GM19468 (cell line): ENCODE measurements around the gene NCK2.
A peak's percentile ranks its signal among the peaks of the same experiment; 100 is the strongest.

Source experiments
- ATAC-seq: cut with Tn5 transposase; IDR thresholded peaks from one replicate; pipeline ENCODE4 v1.9.1; 2021; ENCODE audit warnings: mild to moderate bottlenecking, moderate library complexity, moderate number of reproducible peaks; ENCODE audit not compliant: unreplicated experiment; ENCODE audit errors: extremely low read depth

Gene NCK2

DNA sequence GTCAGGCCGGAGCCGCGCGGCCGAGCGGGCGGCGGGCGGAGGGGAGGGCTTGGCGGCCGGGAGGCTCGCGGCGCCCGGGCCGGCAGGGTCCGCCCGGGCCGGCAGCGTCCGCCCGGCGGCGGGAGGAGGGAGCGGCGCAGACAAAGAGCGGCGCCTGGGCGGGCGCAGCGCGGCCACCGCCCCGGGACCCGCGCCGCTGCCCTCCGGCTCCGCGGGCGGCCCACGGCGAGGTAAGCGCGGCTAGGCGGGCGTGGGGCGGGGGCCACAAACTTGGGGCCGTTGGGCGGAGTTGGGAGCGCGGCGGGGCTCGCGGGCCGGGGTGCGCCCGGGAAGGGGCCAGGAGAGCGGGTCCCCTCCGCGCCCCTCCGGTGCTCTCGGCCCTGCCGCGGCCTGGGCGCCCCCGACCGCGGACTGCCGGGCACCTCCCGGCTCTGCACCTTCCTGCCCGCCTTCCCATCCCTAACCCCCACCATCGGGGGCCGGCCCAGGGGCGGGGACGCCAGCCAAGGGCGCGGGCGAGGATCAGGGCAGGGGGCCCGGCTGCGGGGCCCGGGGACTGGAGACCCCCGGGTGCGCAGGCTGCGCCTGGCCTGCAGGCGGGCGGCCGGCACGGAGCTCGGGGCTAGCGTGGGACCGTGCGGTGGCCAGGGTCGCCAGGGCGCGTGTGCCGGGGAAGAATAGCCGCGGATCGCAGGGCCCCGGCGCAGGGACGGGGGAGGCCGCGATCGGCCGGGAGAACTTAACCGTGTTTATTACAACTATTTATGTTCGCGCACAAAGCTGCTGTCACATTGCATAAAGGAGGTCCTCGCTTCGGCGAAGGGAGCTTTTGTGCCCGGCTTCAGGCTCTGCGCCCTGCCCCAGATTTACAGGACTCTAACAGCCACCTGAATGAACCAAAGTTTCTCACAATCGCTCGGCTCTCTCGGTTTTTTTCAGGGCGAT lies at the start of gene NCK2:
NCK2 (plus strand) TSS at position 4 of the 945 bp plus-strand sequence. CDS start 110,152 bp downstream, outside the sequence.
- peak; percentile 15 for ATAC-seq

DNA sequence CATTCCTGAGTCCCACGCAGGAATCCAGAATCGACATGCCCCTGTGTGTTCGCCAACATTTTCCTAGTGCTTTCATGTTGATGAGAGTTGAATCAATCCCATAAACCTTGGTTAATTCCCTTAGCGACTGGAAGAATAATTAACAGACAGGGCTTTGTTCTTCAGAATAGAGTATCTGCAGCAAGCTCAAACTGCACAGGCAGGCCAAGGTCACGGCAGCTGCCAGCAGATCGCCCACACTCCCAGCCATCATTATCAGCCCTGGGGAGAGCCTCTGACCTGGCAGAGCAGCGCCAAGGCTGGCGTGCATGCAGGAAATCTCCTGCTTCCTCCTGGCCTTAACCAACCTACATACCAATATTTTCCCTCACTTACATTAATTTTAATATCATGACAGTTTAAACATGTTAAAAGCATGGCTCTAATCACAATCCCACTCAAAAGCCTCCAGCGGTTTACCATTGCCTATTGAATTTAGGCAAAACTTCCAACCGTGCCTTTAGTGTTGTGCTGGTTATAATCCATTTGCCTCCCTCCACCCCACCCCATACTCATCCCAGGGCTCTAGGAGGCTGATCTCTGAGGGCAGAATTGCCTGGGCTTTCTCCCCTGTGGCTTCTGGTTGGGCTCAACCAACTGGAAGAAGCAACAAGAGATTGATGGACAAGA lies 46.8 kb upstream of the NCK2 start:
- no peak for ATAC-seq

DNA sequence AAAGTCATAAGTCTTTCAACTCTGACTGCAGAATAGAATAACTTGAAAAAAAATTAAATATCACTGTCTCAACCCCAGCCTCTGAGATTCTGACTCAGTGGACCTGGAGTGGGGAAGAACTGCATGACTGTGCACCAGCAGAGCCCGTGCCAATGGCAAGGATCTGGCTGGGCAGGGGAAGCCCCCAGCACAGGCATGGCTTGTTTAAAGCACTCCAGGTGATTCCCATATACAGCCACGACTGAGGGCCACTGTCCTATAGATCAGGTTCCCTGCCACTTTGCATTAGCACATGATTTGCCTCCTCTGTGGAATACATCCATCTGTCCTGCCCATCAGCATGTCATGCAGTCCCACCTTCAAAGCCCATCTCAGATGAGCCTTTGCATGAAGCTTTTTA lies 45.9 kb upstream of the NCK2 start:
- ATAC-seq = no peak

DNA sequence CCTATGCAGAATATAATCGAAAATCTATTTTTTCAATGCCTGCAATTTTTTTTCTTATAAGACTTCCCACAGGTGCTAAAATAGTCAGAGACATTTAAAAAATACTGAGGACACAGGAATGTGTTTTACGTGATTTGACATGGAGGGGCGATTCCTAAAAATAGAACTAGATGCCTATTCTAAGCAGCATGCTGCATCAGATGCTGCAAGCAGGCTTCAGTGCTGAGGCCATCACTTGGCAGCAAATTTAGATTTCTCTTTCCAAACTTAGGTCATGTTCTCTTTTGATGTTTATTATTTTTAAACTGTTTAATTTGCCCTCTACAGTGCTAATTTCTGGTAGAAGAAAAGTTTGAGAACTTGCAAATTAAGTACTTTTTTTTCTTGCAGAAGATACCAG lies 43.7 kb upstream of the NCK2 start:
- no peak for ATAC-seq

DNA sequence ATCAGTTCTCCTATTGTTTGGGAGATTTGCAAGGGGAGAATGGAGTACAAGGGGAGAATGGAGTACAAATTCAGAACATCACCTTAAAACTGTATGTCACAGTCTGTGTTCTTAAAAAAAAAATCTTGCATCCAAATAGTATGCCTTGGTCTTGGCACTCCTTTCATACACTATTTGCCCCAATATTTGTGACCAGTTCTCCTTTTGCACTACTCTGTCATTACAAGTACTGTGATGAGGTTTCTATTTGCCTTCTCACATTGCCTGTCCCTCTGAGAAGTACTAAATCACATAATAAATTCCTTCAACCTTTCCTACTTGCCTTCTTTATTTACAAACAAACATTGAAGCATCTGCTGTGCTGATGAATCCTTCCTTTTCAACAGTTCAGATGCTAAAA lies 36.0 kb upstream of the NCK2 start:
- ATAC-seq = no peak

DNA sequence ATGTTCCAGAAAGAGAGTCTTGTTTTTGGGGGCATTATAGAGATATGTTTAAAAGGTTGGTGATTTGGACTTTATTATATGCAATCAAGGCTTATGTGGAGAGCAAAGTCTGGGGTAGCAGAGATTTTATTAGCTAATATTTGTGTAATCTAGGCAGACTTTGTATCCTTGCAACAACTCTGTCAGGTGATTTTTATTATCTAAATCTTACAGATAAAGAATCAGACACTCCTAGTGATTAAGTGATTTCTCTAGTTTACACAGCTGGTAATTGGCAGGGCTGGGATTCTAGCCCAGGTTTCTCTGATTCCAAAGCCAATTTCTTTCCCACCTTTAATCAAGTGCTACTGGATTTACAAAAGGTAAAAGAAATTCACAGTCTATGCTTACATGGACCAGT lies 33.3 kb upstream of the NCK2 start:
- no peak for ATAC-seq

DNA sequence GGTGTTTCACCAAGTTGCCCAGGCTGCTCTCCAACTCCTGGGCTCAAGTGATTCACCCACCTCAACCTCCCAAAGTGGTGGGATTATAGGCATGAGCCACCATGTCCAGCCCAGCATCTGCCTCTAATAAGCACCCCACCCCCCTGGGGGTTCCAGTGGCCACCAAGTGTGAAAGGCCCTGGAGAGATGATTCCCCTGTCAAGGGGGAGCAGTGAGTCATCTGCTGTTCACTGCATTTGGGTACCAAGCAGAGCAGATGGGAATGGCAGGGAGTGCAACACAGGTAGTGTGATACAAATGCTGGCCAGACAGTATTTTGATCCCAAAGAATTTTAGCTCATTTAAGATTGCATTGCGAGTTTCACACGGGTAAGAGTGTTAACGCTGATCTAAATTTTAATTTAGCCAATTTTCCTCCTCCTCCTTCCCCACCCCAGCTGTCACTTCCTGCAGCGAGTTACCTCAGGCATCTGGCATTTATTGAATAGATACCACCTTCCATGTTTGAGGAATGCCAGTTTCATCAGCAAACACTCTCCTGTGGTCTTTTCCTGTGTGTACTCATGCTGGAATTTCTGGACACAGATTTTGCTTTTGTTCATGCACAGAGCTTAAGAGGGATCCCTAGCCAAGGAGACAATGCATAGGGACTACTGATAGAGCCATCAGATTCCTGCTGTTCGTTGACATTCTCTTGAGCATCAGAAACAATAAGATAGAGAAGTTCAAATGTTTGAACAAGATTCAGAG lies 32.4 kb upstream of the NCK2 start:
- ATAC-seq = no peak

DNA sequence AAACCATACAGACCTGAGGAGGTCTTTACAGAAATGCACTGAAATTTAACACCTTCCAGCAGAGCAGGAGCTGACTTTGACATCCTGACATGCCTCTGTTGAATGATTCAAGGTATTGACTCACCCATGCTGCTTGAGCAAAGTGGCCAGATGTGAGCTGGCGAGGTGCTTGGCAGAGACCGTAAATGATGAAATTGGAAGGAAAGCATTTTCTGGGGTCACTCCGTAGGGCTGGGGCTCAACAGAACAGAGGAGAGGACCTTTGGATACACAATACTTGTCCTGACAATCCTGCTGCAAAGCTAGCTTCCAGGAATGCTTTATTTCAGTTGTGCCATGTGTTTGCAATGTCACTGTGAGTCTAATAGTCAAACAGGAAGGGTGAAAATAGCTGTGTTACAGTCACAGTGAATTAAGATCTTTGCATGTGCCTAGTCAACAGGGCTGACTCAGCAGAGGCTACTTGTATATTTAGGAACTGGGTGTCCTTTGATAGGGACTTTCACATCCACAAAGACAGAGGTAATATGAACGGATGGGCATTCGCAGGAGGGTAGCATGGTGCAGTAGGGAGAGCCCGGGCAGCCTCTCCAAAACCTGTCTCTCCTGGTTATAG lies 31.6 kb upstream of the NCK2 start:
- ATAC-seq = no peak

DNA sequence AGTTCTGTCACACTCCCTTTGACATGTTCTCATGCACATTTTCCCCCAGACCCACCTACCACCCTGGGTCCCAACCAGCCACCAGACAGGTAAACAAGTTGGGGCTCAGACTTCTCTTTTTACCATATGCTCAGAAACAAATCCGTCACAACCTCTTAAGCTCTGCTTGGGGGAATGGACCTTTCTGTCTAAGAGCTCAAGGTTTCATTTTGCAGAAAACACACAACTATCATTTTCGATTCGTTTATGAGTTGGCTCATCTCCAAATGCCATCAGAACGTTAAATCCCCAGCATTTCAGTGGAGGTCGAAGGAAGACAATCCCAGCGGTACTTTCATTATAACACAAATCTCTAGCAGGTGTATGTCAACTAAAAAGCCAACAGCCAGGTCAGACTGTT lies 30.6 kb upstream of the NCK2 start:
- ATAC-seq = no peak

DNA sequence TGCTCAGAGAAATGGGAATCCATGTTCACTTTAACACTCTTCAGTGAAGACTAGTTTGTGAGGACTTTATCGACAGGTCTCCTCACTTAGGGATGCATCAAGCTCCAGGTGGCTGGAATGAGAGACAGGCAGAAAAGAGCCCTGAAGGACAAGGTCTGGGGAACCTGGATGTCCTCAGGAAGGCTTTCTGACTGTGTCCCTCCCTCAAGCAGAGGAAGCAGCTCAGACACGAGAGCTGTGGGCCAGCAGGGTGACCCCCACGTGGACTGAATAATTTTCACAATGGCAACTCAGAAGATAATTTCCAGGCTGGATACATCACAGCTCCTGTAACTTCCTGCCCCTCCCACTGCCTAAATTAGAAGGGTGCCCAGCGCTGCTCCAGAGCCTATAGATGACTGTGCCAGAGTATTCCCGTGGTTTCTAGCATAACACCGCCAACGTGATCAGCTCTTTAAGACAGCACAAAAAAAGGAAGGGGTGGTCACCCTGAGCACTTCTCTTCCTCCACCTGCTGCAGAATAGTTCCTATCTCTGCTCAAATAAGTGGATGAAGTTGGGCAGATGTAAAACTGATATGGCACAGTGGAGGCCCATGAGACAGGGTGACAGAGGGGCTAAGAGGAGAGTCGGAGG lies 25.7 kb upstream of the NCK2 start:
- no peak for ATAC-seq

DNA sequence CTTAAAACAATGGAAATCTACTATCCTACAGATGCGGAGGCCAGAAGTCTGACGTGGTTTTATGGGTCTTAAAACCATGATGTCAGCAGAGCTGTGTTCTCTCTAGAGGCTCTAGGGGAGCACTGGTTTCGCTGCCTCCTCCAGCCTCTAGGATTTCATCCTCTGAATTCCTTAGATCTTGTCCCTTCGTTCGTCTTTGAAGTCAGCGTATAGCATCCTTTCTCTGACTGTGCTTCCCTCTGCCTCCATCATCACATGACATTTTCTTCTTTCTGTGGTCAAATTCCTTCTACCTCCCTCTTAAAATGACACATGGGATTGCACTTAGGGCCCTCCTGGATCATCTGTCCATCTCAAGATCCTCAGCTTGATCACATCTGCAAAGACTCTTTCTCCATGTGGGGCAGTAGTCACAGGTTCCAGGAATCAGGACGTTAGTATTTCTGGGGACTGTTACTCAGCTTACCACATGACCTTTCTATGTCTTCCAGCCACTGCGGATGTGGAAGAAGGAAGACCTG lies 22.7 kb upstream of the NCK2 start:
- ATAC-seq = no peak

DNA sequence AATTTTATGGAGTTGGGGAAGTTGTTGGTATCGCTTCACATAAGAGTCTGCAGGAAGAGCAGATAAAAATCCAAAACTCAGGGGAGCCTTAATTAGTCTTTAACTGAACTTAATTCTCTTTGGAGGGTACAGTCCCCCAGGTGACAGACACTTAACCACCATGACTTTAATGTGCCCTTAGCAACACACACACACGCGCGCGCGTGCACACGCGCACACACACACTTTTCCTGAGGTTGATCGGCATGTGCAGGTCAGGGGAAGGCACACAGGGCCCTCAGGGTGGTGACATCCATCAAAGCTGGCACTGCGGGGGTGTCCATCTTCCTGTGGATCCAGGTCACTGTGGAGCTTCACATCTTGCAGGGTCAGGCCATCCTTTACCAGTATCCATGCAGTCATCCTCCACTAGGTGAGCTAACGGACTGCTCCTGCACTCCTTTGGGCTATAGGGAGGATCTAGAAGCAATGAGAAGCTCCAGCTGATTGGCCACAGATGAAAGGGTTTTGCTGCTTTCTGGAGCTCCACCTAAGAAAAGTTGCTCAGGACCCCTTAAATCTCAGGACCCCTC lies 21.9 kb upstream of the NCK2 start:
- ATAC-seq = no peak

DNA sequence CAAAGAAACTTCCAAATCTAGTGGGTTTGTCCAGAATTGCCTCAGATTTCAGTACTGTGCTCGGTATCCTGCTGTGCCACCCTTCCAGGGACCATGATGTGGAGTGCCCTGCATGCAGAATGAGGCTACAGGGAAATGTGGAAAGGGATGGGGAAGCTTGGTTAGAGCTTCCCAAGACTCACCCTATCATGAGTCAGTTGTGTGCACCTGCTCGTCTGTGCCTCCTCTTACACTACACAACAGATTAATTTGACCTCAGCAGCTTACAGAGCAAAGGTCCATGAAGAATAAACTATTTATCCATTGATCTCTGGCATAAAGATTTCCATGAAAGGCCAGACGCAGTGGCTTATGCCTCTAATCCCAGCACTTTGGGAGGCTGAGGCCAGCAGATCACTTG lies 21.3 kb upstream of the NCK2 start:
- no peak for ATAC-seq

DNA sequence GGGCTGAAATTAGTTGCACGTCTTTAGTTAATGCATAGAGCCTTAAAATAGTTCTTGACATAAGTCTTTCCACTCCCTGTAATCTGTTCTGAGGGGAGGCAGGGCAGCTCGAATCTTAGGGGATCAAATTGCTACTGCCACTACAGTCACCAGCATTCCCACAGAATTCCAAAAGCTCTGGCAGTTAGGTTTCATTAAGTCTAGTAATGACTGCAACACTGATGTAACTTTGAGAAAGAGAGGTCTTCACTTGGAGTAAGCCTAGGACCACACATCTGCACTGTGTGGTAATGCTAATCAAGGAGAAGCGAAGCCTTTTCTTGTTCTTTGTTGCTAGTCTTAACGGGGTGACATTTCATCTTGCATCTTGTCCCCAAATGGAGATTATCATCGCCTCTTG lies 19.3 kb upstream of the NCK2 start:
- no peak for ATAC-seq

DNA sequence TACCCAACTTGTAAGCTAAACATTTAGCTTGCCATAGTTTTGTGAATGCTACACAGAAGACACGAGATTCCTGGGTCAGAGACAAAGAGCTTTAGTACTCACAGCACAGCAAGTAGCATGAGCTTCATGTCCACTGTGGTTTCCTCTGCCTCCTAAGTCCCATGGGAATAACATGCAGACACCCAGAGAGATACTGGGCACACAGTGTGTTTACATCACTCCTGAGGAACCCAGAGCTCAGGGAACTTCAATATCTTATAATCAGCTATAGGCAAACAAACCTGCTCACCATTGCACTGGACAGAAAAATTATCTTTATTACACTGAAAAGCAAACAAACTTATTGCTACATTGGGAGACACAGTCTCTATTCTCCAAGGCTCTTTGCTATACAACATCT lies 14.5 kb upstream of the NCK2 start:
- no peak for ATAC-seq

DNA sequence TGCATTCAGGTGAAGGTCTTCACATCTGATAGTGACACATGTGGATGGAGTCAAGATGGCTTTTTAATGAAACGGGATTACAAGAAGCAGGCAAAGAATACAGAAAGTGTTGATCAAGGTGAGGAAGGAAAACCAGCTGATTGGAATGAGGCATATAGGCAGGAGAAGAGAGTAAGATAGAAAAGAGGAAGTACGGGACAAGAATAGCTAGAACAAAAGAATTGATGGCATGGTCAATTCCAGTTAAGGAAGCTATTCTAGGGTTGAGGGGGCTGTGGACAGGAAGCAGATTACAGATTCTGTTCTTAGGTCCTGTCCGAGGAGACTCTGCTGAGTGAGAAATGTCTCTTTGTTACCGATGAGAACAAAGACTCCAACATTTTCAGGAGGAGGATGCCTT lies 13.2 kb upstream of the NCK2 start:
- ATAC-seq = no peak

DNA sequence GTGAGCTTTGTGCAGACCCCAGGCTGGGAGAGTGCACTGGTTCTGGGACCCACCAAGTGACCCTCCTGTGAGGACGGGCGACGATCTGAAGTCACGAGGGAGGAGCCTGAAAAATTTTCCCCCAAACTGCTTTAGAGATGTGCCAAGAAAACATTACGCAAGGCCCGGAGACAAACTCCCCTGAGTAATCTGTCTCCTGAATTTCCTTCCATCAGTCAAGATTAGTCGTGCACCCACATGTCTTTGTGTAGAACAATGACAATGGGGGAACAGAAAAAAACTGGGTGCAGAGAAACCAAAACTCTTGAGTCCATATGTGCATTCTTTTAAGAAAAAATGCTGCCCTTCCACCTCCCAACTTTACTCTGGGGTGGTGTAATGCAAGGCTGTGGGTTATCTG lies 12.6 kb upstream of the NCK2 start:
- ATAC-seq = no peak

DNA sequence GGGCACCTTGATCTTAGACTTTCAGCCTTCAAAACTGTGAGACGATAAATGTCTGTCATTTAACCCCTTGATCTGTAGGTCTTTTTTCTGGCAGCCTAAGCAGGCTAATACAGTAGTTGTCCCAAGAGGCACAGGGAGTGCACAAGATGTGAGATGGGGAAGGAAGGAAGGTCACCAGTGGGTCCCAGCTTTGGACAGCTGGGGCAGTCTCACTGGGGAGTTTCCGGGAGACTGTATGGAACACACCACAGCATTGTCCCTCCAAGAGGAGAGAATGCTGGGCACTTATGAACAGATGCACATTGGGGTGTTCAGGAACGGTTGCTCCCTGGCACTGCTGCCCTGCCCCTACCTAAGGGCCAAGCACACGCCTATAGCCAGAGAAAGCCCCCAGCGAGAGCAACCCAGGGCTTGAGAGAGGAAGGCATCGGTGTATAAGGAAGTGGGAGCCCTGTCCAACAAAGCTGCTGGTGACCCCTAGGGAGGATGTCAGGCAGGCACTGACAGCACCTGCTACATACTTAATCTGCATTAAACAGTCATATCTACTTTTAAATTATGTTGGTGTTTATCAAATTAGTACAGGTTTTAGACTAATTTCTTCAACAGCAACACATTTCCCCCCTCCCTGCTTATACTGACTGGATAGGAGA lies 11.6 kb upstream of the NCK2 start:
- no peak for ATAC-seq

DNA sequence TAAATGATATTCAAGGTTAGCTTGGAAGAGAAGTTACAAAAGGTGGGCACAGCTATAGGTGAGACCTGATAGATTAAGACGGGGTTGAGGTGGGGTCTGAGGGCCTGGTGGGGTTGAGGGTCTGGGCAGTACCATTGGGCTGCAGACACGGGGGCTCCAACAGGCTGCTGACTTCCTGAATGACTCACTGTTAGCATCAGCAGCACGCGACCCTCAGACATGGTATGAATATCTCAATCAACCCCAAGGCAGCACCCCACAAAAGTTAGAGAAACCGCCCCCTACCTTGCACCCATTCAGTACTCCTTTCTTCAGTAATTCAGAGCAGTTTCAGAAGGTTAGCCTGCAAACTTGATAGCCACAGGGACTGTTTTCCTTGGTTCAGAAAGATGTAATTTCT lies 10.8 kb upstream of the NCK2 start:
- ATAC-seq = no peak
